Hepatic stellate cell (primary cell): ENCODE results near the gene SART3.

Experiments
- DNase-seq: peaks from one replicate; pipeline ENCODE4 v3.0.0; 2011; ENCODE audit warnings: low spot score

SART3 gene

GRCh38 chr12:108519558-108519957, 41.4 kb downstream of the SART3 start:
- no peak for DNase-seq

- no peak for DNase-seq
Measured at GRCh38 chr12:108518716-108519496, 42.1 kb downstream of the SART3 start.

DNA sequence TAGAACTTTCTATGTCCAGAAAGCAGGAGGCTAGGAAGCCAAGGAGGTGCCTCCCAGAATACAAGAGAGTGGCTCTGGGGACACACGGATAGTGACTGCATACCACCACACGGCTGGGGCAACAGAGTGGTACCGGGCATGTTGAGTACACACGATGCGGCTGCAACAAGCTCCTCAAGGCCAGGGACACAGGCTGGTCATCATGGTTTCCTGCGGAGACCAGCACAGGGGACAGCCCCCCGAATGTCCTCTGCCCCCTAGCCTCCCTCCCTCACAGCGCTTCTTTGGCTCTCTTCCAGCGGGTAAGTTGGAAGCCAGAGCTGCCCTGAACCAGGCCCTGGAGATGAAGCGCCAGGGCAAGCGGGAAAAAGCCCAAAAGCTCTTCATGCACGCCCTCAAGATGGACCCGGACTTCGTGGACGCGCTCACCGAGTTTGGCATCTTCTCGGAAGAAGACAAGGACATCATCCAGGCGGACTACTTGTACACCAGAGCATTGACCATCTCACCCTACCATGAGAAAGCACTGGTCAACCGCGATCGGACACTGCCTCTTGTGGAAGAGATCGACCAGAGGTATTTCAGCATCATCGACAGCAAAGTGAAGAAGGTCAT, 42.8 kb downstream of the SART3 start:
- no peak for DNase-seq

DNA sequence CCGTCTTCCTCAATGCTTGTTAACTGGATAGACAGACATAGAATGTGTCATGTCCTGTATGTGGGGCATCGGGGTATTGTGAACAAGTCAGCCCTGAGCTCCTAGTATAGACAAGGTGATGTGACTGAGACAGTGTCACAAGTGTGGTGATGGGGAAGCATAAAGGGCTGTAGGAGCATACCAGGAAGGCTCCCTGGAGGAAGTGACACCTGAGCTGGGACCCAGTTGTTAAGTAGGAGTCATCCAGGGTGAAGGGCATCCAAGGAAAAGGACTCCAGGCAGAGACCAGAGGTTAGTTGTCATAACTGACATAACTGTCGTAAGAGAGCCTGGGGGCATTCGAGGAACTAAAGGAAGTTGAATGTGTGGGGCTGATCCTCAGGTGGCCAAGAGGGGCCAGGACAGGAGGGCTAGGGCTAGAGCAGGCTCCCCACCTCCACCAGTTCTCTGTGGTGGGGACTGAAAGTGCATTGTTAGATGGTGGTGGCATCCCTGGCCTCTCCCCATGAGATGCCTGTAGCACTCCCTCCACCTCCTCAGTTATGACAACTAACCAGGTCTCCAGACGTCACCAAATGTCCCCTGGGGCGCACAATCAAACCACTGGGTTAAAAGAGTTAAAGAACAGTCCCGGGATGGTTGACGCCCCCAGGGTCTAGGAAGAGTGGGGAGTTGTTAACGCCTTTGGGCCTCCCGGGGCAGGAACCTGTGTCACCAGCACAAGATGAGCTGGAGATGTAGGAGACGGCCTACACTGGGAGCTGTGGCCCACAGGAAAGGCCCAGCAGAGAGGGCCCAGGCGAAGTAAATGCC, 43.5 kb downstream of the SART3 start:
- no peak for DNase-seq

- no peak for DNase-seq
Measured at GRCh38 chr12:108516511-108517275, 44.3 kb downstream of the SART3 start.

GRCh38 chr12:108515916-108516315, 45.1 kb downstream of the SART3 start:
- no peak for DNase-seq

DNA sequence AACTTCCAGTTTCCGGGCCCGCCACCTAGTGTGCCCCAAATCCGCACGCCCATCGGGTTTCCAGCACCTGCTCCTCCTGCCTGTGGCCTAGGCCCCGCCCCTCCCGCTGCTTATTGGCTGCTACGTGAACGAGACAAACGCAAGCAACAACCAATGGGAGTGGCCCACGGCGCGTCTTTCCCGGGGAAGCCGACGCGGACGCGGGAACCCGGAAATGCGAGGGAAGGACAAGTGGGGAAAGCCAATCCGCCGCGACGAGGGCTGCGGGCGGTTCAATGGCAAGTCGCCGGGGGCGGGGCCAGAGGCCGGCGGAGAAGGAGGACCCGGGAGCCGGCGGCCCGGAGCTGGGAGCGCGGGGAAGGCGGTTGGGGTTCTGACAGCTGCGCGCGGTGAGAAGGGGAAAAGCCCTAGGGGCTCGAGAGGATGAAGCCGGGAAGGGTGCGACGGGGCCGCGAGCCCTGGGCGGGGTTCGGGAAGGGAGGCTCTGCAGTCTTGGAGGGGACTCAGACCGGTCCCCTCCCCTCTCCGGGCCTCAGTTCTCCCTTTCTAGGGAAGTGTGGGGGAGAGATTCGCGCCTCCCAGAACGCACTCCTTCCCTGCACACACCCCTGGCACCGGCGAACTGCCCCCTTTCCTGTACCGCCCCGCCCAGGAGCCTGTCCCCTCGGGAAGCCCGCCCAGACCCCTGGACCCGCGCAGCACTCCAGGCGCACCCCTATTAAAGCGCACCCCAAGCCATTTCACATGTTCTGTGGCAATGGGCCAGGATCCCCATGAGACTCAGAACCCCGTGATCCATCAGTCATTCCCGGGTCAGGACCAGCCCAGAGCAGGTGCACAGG, 45.8 kb downstream of the SART3 start, which contains the start of gene FICD:
FICD (plus strand) TSS at position 305 of the 842 bp plus-strand sequence. CDS start 1,696 bp downstream, outside the sequence.
- DNase-seq: peak; percentile 99

GRCh38 chr12:108514468-108514972, 46.5 kb downstream of the SART3 start:
- no peak for DNase-seq

GRCh38 chr12:108511633-108512540, 49.1 kb downstream of the SART3 start:
- peak; percentile 53 for DNase-seq

DNA sequence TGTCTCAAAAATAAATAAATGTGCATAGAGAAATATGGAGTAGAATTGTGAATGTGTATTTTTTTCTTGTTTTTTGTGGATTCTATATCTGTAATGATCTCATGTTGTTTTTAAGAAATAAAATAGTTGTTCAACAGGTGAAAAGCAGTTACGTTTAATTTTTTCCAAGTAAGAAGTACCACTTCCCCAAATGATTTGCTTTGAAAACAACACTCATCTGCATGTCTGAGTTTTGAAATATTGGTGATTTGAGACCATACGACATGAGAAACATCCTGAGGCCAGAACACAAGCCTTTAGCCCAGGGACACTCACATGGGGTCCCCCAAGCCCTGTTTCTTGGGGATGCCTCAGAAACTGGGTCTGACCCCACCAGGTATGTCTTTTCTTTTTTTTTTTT, 50.1 kb downstream of the SART3 start:
- no peak for DNase-seq

GRCh38 chr12:108509806-108510205, 51.2 kb downstream of the SART3 start:
- DNase-seq: no peak

GRCh38 chr12:108507971-108508642, 52.9 kb downstream of the SART3 start:
- no peak for DNase-seq

- no peak for DNase-seq
Measured at GRCh38 chr12:108505129-108505528, 55.8 kb downstream of the SART3 start.

DNA sequence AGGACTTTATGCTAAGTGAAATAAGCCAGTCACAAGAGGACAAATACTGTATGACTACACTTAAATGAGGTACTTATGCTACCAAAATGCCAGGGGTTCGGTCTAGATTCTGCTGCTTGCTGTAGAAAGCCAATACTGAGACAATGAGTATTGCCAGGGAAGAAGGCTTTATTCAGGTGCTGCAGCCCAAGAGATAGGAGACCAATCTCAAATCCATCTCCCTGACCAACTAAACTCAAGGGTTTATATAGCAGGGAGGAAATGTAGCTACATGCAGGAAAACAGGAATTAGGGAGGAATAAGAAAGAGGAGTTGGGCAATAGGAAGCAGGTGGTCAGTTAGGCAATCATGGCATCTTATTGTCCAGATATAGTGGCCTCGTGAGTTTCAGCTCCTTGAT, 58.1 kb downstream of the SART3 start:
- DNase-seq: no peak

DNA sequence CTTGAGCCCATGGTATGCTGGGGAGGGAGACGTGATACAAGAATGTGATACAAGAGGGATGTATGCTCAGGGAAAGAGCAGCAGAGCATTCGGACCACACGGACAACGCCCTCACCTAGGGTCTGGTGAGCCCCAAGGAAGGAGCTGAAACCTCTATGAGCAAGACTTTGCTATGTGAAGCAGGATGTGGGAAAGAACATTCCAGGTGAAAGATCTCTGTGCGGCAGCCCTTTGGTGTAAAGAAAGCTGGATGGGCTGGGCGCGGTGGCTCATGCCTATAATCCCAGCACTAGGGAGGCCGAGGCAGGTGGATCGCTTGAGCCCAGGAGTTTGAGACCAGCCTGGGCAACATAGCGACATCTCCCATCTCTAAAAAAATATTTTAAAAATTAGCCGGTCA, 62.8 kb downstream of the SART3 start:
- DNase-seq: no peak

GRCh38 chr12:108495823-108496579, 65.0 kb downstream of the SART3 start:
- no peak for DNase-seq

DNA sequence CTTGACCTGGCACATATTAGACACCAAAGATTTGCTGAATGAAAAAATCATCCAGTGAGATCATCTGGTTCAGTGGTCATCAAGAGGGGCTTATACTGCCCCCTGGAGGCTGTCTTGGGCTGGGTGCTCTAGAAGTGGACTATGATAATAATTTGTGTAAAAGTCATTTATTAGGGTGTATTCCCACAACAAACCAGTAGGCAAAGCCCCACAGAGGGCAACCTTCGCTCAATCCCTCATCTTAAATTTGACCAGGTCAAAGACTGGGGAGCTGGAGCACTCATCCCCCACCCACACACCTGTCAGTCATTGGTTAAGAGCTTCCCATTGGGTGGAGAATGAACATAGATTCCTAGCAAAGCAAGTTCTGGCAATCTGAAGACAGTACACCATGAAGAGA, 65.9 kb downstream of the SART3 start:
- no peak for DNase-seq

GRCh38 chr12:108491256-108491655, 69.7 kb downstream of the SART3 start:
- DNase-seq: no peak
